Measurements from ENCODE around the gene ADAM12.

The ADAM12 gene

DNA sequence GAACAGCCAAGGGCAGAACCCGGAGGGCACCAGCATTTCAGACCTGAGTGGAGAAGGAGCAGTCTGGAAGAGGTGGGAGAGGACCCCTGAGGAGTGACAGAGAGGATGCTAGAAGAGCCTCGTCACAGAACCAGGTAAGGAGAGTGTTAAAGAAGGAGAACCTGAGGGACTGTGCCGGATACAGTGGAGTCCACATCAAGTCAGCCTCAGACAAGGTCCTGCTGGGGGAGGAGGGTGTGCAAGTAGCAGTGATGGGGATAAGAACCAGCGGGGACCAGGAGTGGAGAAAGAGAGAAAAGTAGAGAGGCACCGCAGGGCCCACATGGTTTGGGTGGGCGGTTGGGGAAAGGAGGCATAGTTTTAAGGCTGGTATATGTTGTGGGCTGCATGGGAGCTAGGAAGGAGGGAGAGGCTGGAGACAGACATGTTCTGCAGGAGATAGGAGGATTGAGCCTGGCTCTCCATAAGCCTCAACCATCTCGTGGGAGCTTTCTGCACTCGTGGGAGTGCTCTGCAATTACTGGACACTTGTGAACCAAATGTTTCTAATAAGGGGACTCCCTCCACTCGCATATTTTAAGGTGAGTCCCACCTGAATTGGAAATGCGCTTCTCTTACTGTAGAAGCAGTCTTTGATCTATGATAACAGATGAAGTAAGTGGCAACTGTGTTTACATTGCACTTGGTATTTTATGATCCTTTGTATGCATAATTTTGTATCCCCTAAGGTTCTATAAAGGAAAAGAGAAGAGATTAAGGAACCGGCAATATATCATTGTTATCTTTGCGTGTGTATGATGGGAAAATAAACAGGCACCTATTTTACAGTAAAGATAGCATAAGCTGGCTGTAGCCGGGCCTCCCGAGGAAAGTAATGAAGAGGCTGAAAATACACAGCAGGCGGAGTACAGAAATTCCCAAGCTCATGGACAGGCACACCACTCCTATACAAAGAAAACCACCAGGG is 154.8 kb downstream of the ADAM12 start:
- DNase-seq = no peak

DNA sequence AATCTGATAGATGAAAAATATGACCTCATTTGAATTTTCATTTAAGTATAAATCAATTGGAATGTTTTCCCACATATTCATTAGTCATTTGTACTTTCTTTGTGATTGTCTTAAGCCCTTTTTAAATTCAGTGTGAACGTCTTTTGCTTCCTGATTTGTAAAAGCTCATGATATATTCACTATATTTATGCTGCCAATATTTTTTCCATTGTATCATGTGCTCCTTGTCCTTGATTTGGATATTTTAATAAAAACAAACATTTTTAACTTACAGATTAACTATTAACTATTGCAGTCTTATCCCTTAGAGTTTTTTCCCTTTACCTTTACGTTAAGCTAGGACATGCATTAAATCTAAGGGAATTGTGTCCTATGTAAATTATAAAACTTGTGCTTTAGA is 157.7 kb downstream of the ADAM12 start:
- DNase-seq = no peak

DNA sequence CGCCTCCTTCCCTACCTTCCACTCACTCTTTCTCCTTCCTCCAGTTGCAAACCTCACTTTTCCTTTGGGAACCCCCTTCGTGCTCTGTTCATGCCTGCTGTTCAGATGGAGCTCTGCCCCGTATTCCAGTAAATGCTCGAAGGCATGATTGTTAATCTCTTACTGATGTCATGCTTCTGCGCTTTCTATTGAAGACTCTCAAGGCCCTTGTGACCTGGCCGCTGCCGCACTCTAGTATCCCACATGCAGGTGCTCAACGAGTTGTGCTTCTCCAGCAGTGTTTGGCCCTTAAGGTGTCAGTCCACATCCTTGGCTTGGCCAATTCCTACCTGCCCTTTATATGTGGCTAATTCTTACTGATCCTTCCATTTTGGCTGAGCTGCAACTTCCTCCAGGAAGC is 158.6 kb downstream of the ADAM12 start:
- DNase-seq = no peak

DNA sequence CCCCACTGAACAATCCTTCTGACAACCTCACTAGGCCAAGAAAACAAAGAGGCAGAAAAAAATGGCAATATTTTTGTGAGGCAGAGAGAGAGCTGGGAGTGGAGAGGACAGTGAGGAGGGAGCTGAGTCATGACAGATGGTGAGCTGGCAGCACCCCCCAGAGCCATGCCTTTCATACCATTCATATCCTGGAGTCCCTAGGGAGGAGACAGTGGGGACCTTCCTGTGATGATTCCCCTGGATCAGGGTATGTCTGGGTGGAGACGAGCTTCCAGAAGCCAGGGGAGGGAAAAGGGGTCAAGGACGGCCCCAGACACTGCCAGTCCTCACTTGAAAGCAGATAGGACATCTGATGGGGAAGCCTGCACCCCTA is 160.5 kb downstream of the ADAM12 start:
- DNase-seq = no peak

DNA sequence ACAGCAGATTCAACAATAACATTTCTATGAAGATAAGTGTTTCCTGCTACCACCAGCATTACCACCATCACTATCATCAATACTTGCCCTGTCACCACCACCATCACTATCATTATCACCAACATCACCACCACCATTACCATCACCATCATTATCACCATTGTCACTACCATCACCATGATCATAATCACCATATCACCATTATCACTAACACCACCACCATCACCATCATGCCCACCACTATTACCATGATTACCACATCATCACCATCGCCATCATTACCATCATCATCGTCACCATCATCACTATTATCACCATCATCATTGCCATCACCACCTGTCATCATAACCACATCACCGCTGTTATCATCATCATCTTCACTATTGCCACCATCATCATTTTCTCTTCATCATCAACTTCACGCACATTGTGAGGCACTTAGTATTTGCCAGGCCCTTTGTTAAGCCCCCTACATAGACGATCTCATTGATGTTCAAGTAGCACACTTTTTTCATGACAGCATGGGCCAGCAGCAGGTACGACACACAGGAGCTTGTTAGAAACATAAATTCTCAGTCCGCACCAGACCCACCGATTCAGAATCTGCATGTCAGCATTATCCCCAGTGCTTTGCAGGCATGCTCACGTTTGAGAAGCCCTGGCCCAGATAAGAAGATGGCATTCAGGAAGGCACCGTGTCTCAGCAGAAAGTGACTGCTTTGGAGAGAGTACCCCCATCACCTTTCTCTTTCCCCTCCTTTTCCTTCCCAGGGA is 161.1 kb downstream of the ADAM12 start:
- no peak for DNase-seq

DNA sequence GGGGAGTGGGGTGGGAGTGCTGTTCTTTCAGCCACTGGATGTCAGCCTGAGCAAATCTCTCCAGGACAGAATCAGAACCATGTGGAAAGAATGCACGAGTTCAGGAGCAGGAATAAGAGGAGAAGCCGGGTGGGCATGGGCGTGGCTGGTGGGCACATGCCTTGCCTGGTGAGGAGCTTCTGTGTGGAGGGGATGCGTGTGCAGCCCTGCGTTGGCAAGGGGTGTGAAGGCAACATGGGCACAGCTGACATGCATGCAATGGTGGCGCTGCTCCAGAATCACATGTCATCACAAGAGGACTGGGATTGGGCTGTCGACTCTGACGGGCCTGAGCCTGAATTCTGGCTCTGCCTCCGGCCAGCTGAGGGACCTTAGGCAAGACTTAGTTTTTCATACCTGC is 162.1 kb downstream of the ADAM12 start:
- DNase-seq = no peak

DNA sequence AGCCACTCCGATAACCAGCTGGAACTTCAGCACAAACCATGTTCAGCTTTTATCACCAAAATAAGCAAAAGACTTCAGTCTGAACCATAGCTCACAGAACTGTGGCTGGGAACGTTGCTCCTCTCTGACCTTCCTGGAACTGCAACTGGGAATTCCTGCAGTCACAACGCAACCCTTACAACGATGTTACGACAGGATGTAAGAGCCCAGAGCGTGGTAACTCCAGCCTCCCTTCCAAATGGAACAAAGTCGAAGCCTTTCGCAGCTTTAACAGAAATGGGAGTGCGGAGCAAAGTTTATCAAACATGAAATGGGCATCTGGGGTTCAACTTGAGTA is 162.6 kb downstream of the ADAM12 start:
- no peak for DNase-seq

DNA sequence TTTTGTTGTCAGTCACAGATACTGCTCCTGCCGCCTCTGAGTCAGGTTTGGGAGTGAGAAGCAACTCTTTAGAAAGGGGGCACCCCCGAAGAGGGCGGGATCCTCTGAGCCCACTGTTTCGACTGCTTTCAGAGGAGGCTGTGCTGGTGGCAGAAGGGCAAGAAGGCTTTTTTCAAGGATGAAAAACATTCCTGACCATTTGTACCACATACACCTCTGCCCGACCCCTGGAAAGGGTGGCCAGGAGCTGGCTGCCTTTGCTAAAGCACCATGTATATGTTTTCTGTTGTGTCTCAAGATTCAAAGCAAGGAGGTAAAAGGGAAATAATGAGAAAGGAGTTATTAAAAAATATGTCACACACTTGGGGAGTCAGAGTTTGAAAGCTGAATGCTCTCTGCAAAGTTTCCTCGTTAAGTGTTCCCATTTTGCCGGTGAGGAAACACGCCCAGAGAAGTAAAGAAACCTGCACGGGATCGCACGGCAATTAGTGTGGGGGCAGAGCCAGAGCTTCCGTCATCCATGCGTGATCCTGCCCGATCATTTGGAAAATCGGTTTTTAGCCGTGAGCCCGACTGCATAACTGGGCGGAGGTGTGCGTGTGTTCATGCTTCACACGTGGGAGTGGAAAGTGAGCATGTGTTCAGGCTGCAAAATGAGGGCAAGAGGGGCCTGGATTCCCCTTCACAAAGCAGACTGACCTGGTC is 163.2 kb downstream of the ADAM12 start:
- DNase-seq = no peak

DNA sequence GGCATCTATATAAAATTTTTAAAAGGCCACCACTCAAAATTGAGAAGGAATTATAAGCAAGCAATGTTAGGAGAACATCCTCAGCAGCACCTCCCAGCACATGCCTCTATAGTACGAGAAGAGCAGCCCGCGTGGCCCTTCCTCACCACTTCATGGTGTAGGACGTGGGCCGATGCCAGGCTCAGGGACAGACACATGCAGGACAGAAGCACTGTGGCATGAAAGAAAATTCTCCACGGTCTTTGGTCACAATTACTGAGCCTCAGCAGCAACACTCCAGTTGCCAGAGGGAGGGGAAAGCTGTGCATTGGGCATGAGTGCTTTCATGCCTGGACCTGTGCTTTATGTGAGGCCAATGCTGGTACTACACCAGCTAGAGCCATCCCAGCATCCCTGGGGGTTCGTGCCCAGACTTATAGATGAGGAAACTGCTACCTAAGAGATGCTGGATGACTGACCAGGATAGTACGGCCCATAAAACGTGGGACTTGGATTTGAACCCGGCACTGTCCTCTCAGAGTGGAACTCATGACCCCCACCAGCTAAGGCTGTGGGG is 164.7 kb downstream of the ADAM12 start:
- DNase-seq = no peak

DNA sequence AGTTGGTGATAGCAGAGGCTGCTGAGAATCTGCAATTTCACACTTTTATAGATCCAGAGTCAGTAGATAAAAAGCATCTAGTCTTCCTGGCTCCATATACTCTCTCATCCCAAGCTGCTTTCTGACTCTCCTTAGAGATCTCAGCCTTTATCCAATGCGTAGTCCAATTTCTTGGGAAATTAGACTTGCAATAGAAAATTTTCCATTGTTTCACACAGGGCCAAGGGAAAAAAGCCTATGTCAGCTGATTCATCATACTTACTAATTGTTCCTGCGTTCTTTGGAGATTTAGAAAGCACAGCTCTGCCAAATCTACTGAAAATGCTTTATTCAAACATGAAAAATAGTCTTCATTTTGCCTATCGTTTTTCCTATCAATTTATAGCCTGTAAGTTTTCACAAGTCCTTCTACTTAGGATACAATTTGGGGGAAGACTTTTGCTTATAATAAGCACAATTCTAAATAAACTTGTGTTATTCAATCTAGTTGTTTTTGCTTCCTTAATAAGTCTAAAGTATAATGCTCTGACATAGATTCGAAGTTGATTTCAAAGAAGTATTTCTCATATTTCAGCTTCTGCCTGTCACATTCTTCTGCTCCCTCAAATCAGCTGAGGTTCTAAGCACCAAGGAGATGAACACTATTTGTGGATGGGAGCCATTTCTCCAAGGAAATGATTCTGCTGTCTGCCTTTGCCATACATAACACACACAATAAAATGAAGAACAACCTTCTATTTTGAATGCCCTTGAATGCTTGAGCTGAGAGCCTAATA is 165.4 kb downstream of the ADAM12 start:
- DNase-seq = no peak

DNA sequence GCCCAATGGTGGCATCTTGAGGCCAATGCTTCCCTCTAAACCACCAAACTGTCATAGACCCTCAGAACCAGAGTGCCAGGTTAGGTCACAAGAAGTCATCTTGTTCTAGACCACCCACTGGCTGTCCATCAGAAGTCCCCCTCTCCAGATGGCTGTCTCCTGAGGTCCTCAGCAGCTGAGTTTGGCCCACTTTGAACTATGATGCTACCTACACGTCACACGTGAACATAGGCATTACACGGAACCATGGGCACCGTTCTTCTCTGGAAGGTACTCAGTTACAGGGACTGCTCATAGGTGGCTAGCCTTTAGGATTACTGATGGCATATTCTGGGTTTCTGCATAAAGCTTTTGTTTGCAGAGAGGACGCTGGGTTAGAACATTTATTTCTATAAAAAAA is 166.4 kb downstream of the ADAM12 start:
- no peak for DNase-seq

DNA sequence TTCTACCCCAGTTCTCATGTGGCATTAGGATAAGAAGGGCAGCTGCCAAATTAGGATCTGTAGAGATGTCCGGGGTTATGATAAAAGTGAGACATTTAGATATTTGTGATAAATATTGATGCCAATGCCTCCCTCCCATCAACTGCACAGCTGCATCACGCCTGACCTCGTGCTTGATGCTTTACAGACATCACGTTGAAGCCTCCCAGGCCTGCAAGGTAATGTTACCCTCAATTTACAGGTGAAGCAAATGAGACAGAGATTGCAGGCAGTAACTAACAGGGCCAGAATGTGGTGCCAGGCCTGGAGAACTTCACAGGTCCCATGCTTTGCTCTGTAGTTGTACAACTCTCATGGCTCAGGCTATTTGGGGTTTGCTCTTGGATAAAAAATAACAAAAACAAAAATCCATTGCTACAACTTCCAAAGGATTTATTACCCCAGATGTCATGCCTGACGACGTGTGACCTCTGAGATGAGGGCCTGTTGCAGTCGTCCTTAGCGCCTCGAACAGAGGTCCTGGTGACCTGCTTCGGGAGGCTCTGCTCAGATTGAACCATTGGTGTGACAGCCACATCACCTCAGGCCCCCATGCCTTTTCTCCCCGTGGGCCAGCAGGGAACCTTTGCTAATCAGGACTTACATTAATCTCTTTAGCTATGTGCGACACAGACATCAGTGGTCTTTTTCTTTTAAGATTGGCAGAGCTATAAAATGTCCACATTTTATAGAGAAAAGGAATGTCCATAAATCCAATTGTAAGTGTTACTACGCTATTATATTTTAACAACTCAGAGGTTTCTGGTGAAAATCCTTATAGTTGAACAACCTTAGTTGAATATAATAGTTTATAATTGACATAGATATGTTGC is 169.3 kb downstream of the ADAM12 start:
- no peak for DNase-seq

DNA sequence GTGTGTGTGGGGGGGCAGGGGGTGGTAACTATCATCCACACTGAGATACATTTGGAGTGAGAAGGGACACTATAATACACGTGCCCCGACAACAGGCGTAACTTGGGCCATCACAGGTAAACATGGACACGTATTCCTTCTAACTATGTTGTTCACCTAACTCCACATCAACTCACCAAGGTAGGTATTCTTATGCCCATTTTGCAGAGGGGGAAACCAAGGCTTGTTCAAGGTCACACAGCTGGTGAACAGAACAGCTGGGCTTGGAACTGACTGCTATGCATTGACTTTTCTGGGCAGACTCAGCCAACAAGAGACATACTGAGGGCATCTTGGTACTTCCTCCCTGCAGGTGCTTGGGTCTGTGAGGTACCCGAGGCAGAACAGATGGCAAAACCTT is 170.1 kb downstream of the ADAM12 start:
- DNase-seq = no peak

DNA sequence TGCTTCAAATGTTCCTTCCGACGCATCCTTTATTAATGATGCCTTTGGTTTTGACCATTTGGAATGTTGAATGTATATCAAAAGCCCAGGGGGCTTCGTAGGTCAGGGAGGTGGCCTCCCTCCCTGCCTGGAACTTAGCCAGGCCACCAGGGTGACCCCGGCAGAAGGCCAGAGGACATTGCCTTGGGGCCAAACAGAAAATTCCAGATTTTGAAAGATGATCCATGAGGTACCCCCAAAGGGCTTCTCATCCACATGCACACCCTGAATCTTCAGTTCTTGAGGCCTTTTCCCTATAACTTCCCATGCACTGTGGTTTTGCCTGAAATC is 171.7 kb downstream of the ADAM12 start:
- DNase-seq = no peak

DNA sequence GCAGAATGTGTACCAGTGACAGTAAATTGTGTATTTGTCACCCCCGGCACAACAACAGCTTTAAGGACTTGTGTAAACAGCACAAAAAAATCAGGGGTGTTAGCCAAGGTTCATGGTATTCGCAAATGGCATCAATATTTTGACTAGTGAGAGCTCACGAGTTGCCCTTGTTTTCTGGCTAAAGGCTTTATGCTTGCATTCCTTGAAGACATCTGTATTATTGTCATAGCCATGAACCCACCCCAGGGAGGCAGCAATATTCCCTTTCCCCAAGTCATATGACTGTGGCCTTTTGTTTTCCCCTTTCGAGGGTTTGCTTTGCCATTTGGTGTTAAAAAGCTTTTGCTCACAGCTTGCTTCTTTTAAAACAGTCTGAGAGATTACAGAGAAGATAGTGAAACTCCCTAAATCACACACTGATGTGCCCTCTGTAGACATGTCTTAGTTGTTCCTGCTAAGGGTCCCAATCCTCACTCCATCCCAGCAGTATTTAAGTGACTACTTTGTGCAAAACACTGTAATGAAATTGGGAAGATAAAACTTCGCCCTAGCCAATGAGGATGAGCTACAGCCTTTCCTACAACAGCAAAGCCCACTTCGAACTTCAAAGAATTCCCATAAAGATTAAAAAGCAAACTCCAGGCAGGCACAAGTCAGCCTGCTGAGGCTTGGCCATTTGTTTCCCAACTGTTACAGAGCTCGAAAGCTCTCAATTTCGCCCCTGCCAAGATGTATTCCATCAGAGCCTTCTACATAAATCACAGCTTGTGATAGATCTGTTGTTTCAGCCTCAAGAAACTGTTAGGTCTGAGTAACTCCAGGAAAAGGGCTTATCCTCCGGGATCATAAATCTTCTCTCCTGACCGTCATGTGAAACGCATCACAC is 172.3 kb downstream of the ADAM12 start:
- no peak for DNase-seq

DNA sequence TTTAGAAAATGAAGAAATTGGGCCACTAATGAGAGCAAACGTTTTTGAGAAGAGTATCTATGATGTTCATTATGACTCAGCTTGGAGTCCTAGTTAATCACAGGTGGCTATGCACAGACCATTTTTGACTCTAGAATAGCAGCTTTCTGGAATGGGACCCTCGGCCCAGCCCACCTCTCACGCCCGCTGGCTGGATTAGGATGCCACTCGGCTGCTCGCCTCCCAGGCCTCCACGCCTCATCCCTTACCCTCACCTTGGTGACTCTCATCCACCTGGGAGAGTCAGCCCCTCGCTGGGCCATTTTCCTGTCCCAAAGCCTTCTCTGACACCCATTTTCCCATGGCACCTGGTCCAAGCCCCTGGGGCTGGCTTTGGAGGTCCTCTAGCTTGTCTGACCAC is 173.6 kb downstream of the ADAM12 start:
- DNase-seq = no peak

DNA sequence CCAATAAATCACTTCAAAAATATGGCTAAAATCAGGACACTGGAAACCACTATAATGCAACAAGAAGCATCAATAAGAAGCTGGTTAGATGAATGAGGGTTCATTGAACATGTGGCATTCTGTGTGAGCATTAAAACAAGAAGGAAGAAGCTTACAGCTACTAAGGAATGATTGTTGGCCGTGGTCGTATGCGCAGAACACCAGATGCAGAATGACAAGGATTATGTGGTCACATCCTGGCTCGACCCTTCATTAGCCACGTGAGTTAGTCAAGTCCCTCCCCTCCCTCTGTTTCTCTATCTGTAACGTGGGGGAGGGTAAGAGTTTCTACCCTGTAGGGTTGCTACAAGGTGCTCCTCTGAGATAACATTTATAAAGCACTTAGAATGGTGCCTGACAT is 174.3 kb downstream of the ADAM12 start:
- no peak for DNase-seq

DNA sequence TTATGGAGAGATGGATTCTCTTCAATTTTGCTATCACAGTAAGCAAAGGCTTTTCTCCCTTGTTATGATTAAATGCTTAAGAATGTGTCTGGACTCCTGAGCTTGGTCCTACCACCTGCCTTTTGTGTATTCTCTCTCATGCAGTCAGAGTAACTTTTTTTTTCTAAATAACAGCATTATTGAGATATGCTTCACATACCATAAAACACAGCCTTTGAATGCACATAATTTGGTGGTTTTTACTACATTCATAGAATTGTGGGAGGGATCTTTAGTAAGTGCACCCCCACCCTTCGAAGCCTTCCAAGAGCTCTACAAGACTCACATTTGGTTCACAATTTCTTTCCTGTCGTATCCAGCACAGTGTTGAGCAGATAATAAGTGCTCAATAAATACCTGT is 175.5 kb downstream of the ADAM12 start:
- no peak for DNase-seq

DNA sequence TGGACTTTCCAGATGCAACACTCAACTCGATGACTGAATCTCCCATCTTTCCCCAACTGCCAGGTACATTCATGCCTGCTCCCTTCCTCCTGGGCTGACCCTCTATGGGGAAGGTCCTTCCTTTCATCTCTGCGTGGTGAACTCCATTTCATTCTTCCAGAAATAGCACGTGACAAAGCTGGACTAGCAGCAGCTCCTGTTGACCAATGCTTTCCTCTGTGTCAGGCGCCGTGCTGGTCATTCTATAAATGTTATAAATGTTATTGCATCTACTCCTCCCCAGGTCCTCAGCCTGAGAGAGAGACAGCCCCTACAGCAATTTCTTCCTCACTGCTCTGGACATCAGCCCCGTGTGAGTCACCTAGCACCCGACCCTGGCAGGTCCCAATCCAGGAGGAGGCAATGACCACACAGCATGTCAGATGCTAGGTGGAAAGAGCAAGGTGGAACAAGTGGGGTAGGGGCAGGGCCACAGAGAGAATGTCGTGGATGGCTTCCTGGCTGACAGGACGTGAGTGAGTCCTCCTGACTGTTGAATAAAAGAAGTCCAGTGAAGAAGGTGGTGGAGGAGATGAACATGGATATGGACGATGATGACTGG is 178.1 kb downstream of the ADAM12 start:
- no peak for DNase-seq

DNA sequence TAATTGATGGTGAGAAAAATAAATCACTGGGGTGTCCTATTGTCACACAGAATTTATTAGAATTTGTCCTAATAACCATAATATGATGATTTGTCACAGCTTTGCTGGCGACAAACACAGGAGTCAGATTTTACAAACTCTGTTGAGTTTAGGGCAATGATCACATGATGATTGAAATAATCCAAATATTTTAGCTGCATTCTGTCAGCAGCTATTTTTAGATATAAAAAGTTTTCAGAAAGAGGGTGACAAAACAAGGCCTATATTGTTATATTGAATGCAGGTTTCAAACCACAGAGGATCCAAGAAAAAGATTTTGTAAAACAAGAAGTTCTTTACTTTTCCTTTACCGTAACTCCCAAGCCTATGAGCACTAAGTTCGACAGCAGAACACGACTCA is 178.8 kb downstream of the ADAM12 start:
- DNase-seq = no peak

Measured in stimulated activated CD4-positive, alpha-beta T cell treated with anti-CD3 and anti-CD28 coated beads, Interleukin-2, amount 100 ng/mL, for 24 hours (primary cell).